HG02885 (cell line): ENCODE data around the gene GTPBP6.
"Not testable (repeated sequence)": the region's sequence is repeated elsewhere in the genome, so short reads cannot be mapped to it uniquely, and the experiment has no call there.

ENCODE experiments used
- ATAC-seq: cut with Tn5 transposase; IDR thresholded peaks from one replicate; pipeline ENCODE4 v1.9.1; 2021; ENCODE audit warnings: mild to moderate bottlenecking; ENCODE audit not compliant: unreplicated experiment, poor library complexity

GTPBP6 gene

GRCh38 chrX:352181-352580 is 33.6 kb upstream of the GTPBP6 start:
- no peak for ATAC-seq

DNA sequence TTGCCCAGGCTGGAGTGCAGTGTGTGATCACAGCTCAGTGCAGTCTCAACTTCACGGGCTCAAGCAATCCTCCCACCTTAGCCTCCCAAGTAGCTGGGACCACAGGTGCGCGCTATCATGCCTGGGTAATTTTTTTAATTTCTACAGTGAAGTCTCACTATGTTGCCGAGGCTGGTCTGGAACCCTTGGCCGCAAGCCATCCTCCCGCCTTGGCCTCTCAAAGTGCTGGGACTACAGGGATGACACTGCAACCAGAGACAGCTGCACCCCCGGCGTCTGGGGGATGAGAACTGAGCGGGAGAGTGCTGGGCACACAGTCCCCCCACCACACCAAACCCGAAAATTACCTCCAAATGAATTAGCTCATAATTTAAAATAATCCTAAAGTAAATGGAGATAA is 33.1 kb upstream of the GTPBP6 start:
- no peak for ATAC-seq

- not testable (repeated sequence) for ATAC-seq
Observed at GRCh38 chrX:351324-351641, 32.7 kb upstream of the GTPBP6 start.

- ATAC-seq, result no peak
Observed at GRCh38 chrX:350534-351323, 32.1 kb upstream of the GTPBP6 start.

DNA sequence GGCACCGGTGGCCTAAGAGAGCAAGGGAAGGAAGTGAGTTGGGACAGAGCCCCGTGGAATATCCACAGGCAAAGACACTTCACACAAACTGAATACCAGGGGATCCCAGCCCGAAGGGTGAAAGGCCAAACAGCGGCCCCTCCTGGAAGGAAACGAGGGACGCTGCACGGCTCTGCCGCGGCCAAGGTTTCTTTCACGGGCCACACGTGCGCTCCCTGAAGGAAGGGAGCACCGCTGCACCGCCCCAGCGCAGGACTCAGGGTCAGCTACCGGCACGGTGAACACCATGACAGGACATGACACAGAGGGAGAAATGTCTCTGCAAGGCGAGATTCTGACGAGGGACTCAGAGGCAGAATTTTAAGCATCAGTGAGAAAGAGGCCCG is 31.5 kb upstream of the GTPBP6 start:
- no peak for ATAC-seq

DNA sequence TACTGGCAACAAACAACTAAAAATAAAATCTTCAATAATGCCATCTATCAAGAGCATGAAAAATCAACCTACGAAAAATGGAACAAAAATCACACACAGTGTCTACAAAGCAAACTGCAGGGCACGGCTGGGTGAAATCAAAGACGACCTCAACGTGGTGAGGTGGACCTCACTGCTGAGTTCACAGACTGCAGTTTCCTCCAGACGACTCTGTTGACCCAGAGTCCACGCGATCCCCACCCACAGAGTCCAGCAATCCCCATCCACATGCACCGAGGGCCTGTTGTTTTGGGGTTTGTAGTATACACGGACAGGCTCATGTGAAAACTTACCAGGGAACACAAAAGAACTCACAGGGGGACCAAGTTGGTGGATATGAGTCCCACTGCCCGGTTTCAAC is 31.1 kb upstream of the GTPBP6 start:
- no peak for ATAC-seq

GRCh38 chrX:349196-349595 is 30.6 kb upstream of the GTPBP6 start:
- ATAC-seq, result no peak

DNA sequence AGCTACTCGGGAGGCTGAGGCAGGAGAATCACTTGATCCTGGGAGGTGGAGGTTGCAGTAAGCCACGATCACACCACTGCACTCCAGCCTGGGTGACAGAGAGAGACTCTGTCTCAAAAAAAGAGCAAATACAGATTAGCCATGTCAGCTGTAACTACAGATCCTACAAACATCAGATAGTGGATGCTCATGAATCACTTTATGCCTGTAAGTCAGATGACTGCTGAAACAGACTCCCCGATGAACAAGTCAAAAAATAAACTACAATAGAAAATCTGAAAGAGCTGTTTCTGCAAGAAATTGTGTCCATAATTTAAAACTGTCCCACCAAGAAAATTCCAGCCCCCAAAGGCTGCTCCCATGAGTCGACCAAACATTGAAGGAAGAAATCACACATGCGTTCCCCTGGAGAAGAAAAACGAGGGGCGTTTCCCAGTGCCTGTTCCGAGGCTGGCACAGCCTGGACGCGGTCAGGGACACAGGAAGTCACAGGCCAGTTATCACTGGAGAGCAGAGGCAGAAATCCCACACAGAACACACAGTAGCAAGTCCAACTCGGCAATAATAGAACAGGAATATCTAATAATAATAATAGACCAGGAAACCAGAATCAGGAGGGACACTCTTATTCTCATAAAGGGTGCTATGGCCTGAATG is 30.0 kb upstream of the GTPBP6 start:
- ATAC-seq, result no peak

DNA sequence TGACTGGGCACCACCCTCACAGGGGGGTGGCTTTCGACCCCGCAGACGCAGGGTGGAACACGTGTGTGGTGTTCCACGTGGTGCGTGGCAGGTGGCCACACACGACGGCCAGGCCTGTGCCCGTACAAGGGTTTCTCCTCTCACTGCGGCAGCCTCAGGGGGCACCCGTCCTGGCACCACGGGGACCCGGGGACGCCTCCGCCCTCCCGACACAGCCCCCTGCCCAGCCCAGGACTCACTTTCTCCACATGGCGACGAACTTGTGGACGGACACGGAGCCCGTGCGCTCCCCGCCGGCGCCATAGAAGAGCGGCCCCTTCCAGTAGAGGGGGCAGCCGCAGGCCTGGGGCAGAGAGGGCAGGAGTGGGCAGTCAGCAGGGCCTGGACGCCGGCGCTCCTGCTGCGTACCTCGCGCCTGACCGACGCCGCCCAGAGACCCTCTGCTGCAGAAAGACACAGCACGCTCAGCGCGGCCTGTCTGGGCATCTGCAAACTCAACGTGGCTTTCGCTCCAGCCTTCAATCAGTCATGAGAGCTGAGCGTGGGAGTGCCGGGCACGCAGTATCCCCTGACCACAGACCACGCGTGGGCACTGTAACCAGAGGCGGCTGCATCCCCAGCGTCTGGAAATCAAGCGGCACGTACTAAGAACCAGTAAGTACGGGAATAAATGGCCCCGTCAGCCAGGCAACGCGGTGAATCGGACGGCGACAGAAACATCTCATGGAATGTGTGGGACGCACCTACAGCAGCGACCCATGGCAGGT is 28.9 kb upstream of the GTPBP6 start:
- ATAC-seq, result no peak

- ATAC-seq, result no peak
Observed at GRCh38 chrX:346034-346813, 27.6 kb upstream of the GTPBP6 start.

- ATAC-seq, result no peak
Observed at GRCh38 chrX:345020-345925, 26.7 kb upstream of the GTPBP6 start.

- no peak for ATAC-seq
Observed at GRCh38 chrX:344371-344901, 25.8 kb upstream of the GTPBP6 start.

GRCh38 chrX:341541-342101 is 23.0 kb upstream of the GTPBP6 start:
- no peak for ATAC-seq

DNA sequence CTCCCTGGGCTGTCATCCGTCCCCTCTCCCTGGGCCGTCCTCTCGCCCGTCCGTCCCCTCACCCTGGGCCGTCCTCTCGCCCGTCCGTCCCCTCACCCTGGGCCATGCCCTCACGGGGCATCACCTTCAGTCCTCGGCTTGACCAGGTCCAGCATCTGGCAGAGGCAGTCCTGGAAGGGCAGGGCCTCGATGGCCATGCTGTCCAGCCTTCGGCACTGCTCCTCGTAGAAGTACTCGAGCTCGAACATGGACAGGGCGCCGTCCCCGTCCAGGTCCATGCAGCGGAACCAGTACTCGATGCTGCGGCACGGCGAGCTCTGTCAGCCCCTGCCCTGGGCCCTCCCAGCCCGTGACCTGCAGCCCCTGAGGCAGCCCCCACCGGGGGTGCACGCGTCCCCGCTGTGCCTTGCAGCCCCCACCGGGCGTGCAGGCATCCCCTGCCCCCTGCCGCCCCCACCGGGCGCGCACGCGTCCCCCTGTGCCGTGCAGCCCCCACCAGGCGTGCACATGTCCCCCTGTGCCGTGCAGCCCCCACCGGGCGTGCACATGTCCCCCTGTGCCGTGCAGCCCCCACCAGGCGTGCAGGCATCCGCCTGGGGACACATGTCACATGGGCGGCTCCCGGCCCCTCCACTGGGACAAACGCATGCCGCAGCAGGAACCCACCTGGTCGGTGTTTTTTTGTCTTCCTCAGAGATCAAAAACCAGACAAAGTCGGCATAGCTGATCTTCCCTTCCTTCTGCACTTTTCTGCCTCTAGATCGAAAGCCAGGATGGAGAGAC is 22.2 kb upstream of the GTPBP6 start:
- no peak for ATAC-seq

DNA sequence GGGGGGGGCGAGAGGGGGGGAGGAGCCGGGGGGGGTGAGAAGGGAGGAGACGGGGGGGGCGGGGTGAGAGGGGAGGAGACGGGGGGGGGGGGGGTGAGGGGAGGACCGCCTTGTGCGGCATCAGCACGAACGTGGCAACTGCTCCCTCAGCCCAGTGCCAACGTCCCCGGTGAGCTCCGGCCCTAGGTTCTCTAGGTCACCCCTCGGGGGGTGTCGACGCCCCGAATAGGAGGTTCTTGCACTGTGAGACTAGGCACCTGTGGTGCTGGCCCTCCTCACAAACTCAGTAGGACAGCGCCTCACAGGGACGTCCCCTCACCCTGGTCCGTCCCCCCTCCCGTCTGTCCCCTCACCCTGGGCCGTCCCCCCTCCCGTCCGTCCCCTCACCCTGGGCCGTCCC is 21.5 kb upstream of the GTPBP6 start:
- no peak for ATAC-seq

- ATAC-seq, result no peak
Observed at GRCh38 chrX:338836-339400, 20.3 kb upstream of the GTPBP6 start.

GRCh38 chrX:338281-338835 is 19.8 kb upstream of the GTPBP6 start:
- no peak for ATAC-seq

DNA sequence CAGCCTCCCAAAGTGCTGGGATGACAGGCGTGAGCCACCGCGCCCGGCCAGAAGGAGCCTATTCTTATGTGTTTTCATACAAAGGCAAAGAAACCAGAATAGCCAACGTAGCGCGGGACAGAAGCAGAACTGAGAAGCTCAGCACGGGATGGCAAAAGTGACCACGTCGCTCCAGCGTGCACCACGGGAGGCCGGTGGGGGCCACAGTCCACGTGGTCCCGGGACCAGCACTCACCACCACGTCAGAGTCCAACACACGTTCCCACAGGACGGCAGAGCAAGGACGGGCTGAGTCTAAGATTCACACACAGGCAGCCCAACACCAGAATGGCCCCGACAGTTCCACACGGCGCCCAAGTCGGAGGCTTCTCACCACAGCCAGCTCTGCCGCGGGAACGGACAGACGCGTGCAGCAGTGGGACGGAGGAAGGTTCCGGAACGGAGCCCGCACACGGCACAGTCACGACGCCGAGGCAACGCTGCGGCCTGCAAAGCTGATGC is 18.8 kb upstream of the GTPBP6 start:
- ATAC-seq, result no peak
